Measurements from ENCODE around the gene RABL6.
"Not testable (repeated sequence)": the region's sequence is repeated elsewhere in the genome, so short reads cannot be mapped to it uniquely, and the experiment has no call there.

The RABL6 gene

GRCh38 chr9:136823136-136824046 lies 15.6 kb downstream of the RABL6 start:
- peak; percentile 73 for DNase-seq

GRCh38 chr9:136824496-136825225 lies 16.9 kb downstream of the RABL6 start:
- no peak for DNase-seq

GRCh38 chr9:136825295-136826187 lies 17.8 kb downstream of the RABL6 start:
- no peak for DNase-seq

GRCh38 chr9:136826188-136826541 lies 18.4 kb downstream of the RABL6 start:
- DNase-seq: no peak

GRCh38 chr9:136826703-136827582 lies 19.2 kb downstream of the RABL6 start:
- no peak for DNase-seq

GRCh38 chr9:136827794-136828473 lies 20.2 kb downstream of the RABL6 start:
- DNase-seq: no peak

- no peak for DNase-seq
These were observed 20.9 kb downstream of the RABL6 start for GRCh38 chr9:136828474-136829140.

GRCh38 chr9:136829412-136829811 lies 21.7 kb downstream of the RABL6 start:
- no peak for DNase-seq

GRCh38 chr9:136829981-136830885 lies 22.5 kb downstream of the RABL6 start:
- DNase-seq: no peak

- no peak for DNase-seq
These were observed 23.4 kb downstream of the RABL6 start for GRCh38 chr9:136831002-136831719.

GRCh38 chr9:136831720-136832104 lies 24.0 kb downstream of the RABL6 start:
- no peak for DNase-seq

- DNase-seq: no peak
These were observed 24.8 kb downstream of the RABL6 start for GRCh38 chr9:136832581-136832980.

- DNase-seq: not testable (repeated sequence)
These were observed 25.8 kb downstream of the RABL6 start for GRCh38 chr9:136833381-136834048.

GRCh38 chr9:136835162-136835931 lies 27.6 kb downstream of the RABL6 start:
- DNase-seq: no peak

- DNase-seq: no peak
These were observed 28.5 kb downstream of the RABL6 start for GRCh38 chr9:136835932-136836904.

- DNase-seq: no peak
These were observed 29.6 kb downstream of the RABL6 start for GRCh38 chr9:136837146-136837855.

All from NCI-H1417 treated with DMSO at 0.1 percent for 48 hours (cell line).